Thyroid gland (tissue), 4 donors: ENCODE results near the gene GADD45GIP1. TPM values are rescaled to one million over a fixed set of nuclear protein-coding genes. Genes with fewer than 3 reads are reported as not detected.

Experiments
- DNase-seq, 2 donors: peaks; one replicate each; pipeline ENCODE4 v3.0.0-alpha.2; 2019
- H3K27ac ChIP-seq, 3 donors: fragments of 200-600 bp; sonication (generic); 1 replicate in 2 of 3; 2 replicates in 1 of 3; pipeline ENCODE4 v1.5.1; 2016 to 2019; ENCODE audit warnings: mild to moderate bottlenecking in 1 of 3, moderate library complexity in 1 of 3
- H3K27me3 ChIP-seq: fragments of 200-600 bp; sonication (generic); one replicate; pipeline ENCODE4 v1.5.1; 2019
- H3K36me3 ChIP-seq, 2 donors: fragments of 200-600 bp; sonication (generic); one replicate each; pipeline ENCODE4 v1.5.1; 2016 to 2019
- H3K4me1 ChIP-seq, 2 donors: fragments of 200-600 bp; sonication (generic); one replicate each; pipeline ENCODE4 v1.5.1; 2017 to 2019
- H3K4me3 ChIP-seq, 3 donors: fragments of 200-600 bp; sonication (generic); replicated peaks in 1 of 3; 1 replicate in 2 of 3; 2 replicates in 1 of 3; pipeline ENCODE4 v1.5.1; 2016; ENCODE audit warnings: mild to moderate bottlenecking in 1 of 3
- H3K9me3 ChIP-seq: fragments of 200-600 bp; sonication (generic); one replicate; pipeline ENCODE4 v1.5.1; 2017
- CTCF ChIP-seq, 6 experiments: fragments of 200-600 bp in 3 of 6; fragments of 450-650 bp in 3 of 6; sonication (generic) in 3 of 6; IDR thresholded peaks; one replicate each; pipeline ENCODE4 v1.5.1; 2016 to 2019; ENCODE audit warnings: antibody characterized with exemption in 6 of 6, mild to moderate bottlenecking in 2 of 6, inconsistent platforms in 1 of 6, moderate library complexity in 1 of 6
- POLR2A ChIP-seq, 2 donors: fragments of 450-650 bp; IDR thresholded peaks; one replicate each; pipeline ENCODE4 v1.6.1; 2017; ENCODE audit warnings: antibody characterized with exemption in 2 of 2, mild to moderate bottlenecking in 2 of 2, moderate library complexity in 1 of 2
- WGBS, 2 donors: methylation state at CpG; one replicate each; pipeline ENCODE4 v1.1.5; 2017; 5-methylcytosine and 5-hydroxymethylcytosine counted together
- intact Hi-C: fragments of 100-400 bp; cut with DNase I; formaldehyde crosslinking; loops from one replicate; pipeline ENCODE4 v1.15.1; 2023
- total RNA-seq, 4 donors: library from RNA; depleted of rRNA; stranded (reverse); fragments of >200 nt; gene quantifications; one replicate each; pipeline ENCODE4 v1.2.3, GENCODE V29; 2016

GADD45GIP1 gene
- total RNA-seq, 4 donors from 2014 or later: 31.8 to 68.3 (median 55.2) TPM

GRCh38 chr19:12997967-12998940, 41.2 kb upstream of the GADD45GIP1 start:
- 69 to 75% methylated on average over 32 of the region's 32 CpGs for WGBS, 2 donors
- peak in 1 of 2 donors; percentile 27 for DNase-seq
- TF ChIP-seq POLR2A (IDR thresholded peaks at IDR 0.05): no peak
- TF ChIP-seq CTCF (IDR thresholded peaks at IDR 0.05): no peak
- no peaks in the 10 kb centered on the region for H3K9me3 ChIP-seq
- no peaks in the 10 kb centered on the region for H3K36me3 ChIP-seq
- no peaks in the 10 kb centered on the region for H3K27me3 ChIP-seq
- peak overlapping the region; percentile 11 to 87 (median 79) for H3K27ac ChIP-seq
- intact Hi-C loops: no loop called here
- H3K4me3 ChIP-seq: no peak overlapping the region
- H3K4me1 ChIP-seq: peaks cover 42 to 49% of the 10 kb centered on the region in 2 donors

- H3K4me3 ChIP-seq: peak overlapping the region in 1 of 3 donors; percentile 78
- no peaks in the 10 kb centered on the region for H3K27me3 ChIP-seq
- intact Hi-C loops: no loop called here
- 80 to 89% methylated on average over 17 to 20 of the region's 25 CpGs for WGBS, 2 donors
- DNase-seq: no peak
- H3K36me3 ChIP-seq: no peaks in the 10 kb centered on the region
- peak overlapping the region; percentile 79 to 87 (median 81) for H3K27ac ChIP-seq
- TF ChIP-seq CTCF (IDR thresholded peaks at IDR 0.05): no peak
- no peak for TF ChIP-seq POLR2A (IDR thresholded peaks at IDR 0.05)
- peaks cover 36 to 43% of the 10 kb centered on the region in 2 donors for H3K4me1 ChIP-seq
- no peaks in the 10 kb centered on the region for H3K9me3 ChIP-seq
Observed at GRCh38 chr19:12997179-12997966, 40.4 kb upstream of the GADD45GIP1 start.

- WGBS, 2 donors: 0 to 21% methylated on average over 1 to 2 of the region's 52 CpGs
- no peaks in the 10 kb centered on the region for H3K36me3 ChIP-seq
- H3K4me3 ChIP-seq: peak overlapping the region; percentile 53 to 86 (median 78)
- DNase-seq: peak; percentile 56 to 60
- H3K27ac ChIP-seq: peak overlapping the region; percentile 79 to 87 (median 81)
- H3K27me3 ChIP-seq: no peaks in the 10 kb centered on the region
- intact Hi-C loops: no loop called here
- TF ChIP-seq CTCF (IDR thresholded peaks at IDR 0.05): no peak
- TF ChIP-seq POLR2A (IDR thresholded peaks at IDR 0.05): no peak
- H3K4me1 ChIP-seq: peaks cover 28 to 36% of the 10 kb centered on the region in 2 donors
- H3K9me3 ChIP-seq: no peaks in the 10 kb centered on the region
Observed at GRCh38 chr19:12996406-12997094, 39.5 kb upstream of the GADD45GIP1 start.

GRCh38 chr19:12995596-12996405, 38.8 kb upstream of the GADD45GIP1 start:
- intact Hi-C loops: no loop called here
- Histone ChIP-seq H3K27me3 (no peaks in the 10 kb centered on the region), H3K4me1 (peaks cover 20 to 29% of the 10 kb centered on the region in 2 donors), H3K36me3 (no peaks in the 10 kb centered on the region), H3K27ac (peak overlapping the region; percentile 79 to 87 (median 81)), H3K4me3 (peak overlapping the region; percentile 53 to 86 (median 78)), H3K9me3 (no peaks in the 10 kb centered on the region)
- WGBS, 2 donors: 0% methylated on average over 16 to 19 of the region's 129 CpGs
- TF ChIP-seq CTCF (IDR thresholded peaks at IDR 0.05) (no peak), POLR2A (IDR thresholded peaks at IDR 0.05) (peak in 1 of 2 donors; percentile 6)
- DNase-seq: peak; percentile 53 to 55
